HG02759 (cell line): ENCODE results near the gene PRAC2.

ENCODE experiments used
- ATAC-seq: cut with Tn5 transposase; IDR thresholded peaks from one replicate; pipeline ENCODE4 v1.9.1; 2021; ENCODE audit warnings: mild to moderate bottlenecking, moderate library complexity; ENCODE audit not compliant: unreplicated experiment

Gene PRAC2

GRCh38 chr17:48752399-48753288, 29.7 kb downstream of the PRAC2 start:
- ATAC-seq = no peak

DNA sequence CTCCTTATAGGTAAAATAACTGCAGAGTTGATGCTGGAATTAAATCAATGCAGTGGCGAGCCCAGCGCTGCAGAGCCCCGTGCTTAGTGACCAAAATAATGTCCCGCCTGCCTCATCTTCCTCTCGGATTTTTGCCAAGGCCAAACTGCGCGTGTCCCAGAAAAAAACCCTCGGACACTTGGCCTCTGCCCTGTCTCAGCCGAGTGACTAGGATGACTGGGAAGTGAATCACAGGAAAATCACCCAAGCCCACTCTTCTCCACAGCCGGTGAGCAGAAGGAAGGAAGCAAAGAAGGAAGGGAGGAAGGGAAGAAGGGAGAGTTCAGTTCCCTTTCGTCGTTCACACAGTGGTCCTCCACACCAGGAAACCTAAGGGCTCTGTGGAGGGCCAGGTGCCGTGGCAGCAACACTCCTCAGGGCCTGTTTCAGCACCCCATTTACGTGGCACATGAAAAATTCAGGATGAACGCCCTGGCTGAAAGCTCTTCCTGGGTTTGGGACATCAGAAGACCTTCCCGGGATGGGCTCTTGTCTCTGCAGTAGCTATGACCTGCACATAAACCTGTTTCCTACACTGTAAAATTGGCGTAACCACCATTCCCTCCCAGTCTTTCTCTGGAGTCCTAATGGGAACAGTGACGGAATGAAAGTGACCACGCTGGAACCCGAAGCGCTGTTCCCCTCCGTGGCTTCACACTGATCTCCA, 31.0 kb downstream of the PRAC2 start:
- ATAC-seq = no peak

GRCh38 chr17:48754500-48755261, 31.7 kb downstream of the PRAC2 start:
- ATAC-seq = no peak

GRCh38 chr17:48755356-48755755, 32.4 kb downstream of the PRAC2 start:
- no peak for ATAC-seq

- no peak for ATAC-seq
Observed at GRCh38 chr17:48756830-48757251, 33.9 kb downstream of the PRAC2 start.

- no peak for ATAC-seq
Observed at GRCh38 chr17:48757524-48757961, 34.6 kb downstream of the PRAC2 start.

DNA sequence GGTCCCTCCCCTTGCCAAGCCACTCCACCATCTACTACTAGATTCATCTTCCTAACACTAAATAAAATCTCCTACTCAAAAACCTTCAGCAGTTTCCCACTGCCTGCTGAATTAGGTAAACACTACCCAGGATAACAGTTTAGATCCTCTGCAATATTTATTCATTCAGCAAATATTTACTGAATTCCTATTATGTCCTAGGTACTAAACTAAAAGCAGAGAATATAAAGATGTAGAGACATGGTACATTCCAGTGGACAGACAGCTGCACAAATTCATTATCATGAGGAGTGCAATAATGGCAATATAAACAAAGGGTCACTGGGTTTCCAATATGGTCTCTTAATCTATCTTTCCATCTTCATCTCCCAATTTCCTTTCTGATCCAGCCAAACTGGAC, 36.3 kb downstream of the PRAC2 start:
- ATAC-seq = no peak

- no peak for ATAC-seq
Observed at GRCh38 chr17:48760411-48760810, 37.4 kb downstream of the PRAC2 start.

DNA sequence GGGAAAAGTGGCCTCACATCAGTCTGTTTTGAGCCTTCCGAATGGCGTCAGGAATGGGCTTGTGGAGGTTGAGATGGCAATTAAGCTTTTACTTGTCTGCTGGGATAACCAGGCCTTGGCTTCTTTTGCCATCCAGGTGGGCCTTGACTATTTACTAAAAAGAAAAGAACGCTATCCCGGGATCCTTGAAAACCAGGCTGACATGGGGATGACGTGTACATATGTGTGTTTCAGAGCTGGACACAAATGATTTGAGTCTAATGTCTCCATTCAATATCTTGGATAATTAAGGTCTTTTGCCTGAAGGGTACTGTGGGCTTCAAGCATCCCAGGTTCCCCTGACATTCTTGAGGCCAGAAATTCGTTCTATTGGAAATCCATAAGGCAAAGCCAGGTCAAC, 38.1 kb downstream of the PRAC2 start:
- no peak for ATAC-seq

GRCh38 chr17:48767263-48767774, 44.3 kb downstream of the PRAC2 start:
- no peak for ATAC-seq

DNA sequence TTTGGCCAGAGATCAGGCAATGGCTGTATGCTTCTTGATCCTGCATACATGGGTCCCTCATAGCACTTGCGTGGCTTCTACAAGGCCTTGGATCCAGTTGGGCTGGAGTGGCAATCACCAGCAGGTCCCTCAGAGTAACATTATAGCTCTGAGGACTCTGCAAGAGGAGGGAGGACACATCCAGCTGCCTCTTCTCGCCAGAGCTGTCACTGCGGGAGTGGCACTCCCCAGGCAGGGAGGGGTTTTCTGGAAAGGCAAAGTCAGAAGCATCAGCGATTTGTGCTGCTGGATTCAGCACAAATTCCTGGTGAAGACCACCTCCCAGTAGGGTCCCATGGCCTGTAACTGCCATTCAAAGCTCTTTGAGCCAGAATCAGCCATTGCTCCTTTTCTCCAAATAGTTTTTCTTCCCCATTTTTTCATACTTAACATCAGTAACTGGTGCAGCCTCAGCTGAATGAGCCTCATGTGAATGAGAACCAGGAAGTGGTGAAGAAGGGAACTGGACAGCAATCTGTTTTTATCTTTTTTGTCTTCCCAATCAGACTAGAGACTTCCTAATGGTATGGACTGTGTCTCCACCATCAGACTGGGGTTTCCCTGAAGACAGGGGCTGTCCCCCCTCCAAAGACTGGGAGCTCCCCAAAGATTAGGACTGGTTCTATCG, 46.2 kb downstream of the PRAC2 start:
- no peak for ATAC-seq

GRCh38 chr17:48770954-48771353, 48.0 kb downstream of the PRAC2 start:
- ATAC-seq = no peak

GRCh38 chr17:48773245-48773644, 50.3 kb downstream of the PRAC2 start:
- ATAC-seq = no peak
